ENCODE results near the gene PKP4. TPM values are rescaled to one million over a fixed set of nuclear protein-coding genes. Genes with fewer than 3 reads are reported as not detected.

Gene PKP4
- polyA plus RNA-seq, 5 donors: 81.1 to 135 (median 110) TPM

DNA sequence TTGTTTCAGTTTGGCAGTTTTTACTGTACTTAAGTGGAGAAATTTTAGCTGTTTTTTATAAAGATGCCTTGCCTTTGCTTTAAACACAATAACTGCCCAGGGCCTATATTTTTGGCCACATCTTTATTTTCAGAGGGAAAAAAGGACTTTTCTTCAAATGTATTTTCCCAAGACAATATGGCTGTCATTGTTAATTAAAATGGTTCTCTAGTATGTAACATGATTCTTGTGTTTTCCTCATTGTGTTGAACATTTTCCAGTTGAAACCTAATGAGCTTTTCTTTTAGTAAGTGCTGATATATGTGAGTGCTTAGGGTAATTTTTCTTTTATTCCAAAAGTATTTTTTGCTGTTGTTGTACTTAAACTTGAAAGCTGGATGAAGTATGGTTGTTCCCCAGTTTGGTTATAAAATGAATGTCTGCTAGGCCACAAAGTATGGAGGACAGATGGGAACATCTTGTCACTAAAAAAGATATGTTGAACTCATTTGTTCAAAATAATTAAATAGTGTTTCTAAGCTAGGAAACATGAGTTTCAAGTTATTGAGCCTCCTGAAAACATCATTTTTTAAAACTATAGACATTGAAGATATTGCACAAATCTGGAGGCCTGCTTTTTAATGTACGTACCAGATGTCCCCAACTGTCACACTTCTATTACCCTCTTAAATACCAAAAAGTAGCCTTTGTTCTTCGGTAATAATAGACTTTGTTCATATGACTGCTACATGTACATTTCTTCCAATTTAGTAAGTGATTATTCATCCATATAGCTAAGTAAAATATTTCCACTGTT lies 190.9 kb downstream of the PKP4 start:
- no peak for DNase-seq

DNA sequence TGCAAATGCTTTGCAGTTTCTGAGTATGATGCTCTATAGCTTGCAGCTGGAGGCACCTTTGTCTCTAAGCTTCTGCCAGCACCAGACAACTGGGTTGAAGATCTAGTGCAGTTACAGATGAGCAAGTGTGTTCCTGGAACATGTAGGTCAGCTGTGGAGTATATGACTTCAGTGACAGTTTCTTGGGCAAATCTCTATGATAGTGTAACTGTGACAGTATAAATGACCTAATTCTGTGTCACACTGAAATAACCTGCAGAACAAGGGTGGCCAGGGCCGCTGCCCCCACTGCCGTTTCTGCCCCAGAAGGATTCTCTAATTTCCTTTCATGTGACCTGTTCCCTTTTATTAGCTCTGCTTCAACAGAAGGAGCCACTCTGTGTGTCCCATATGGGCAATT lies 193.1 kb downstream of the PKP4 start:
- DNase-seq: no peak

DNA sequence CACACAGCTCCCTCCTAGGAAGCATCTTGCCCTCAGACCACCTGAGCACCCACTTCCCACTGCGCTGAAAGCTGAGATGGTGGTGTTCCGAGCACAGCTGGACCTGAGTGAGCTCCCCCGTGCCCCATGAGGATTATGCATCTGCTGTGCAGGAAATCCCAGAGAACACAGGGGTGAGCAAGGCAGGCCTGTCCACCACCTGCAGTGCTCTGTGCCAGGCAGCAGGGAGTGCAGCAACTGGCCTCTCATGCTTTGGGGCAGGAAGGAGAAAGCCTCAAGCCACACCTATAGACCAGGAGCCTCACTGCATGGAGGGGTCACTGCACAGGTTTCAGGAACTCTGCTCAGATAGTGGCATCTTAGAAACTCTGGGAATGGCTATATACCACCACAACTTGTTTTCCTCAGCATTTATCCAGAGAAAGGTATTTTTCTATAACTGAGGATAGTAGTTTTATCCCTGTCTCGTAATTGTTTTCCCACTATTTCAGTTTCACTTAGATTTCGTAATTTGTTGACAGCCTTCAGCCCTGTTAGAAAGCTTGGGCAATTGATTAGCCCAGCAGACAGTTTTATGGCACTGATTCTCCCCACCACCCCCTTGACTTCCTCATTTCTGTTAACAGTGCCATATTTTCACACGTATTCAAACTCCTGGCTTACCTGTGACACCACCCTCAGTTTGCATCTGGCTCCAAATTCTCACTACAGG lies 194.1 kb downstream of the PKP4 start:
- DNase-seq: no peak

DNA sequence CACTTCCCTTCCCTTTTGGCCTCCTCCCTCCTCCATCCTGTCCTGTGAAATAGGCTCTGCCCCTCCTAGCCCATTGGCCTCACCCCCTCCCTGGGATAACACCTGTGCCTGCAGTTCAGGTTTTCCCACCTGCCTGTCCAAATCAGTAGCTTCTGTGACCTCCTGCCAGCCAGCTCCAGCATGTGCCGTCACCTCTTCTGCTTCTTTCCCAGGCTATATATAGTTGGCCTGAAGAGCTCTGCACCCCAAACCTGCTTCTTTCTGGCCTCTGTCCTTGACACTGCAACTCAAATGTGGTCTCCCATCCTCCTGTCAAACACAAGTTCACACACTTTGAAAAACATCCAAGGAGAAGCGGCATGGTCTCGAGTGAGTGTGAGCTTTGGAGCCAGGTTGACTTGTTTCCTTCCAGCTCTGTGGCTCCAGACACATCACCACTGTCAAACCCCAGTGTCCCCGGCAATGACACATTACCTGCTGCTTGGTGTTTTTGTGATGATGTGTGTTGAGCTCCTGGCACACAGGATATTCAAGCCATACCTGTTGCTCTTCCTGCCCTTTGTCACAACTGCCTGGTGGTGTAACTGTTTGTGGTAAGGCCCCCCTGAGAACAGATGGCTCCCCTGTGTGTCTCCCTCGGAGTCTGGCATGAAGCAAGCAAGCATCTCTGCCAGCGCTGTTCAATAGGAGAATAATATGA lies 194.8 kb downstream of the PKP4 start:
- DNase-seq: no peak

DNA sequence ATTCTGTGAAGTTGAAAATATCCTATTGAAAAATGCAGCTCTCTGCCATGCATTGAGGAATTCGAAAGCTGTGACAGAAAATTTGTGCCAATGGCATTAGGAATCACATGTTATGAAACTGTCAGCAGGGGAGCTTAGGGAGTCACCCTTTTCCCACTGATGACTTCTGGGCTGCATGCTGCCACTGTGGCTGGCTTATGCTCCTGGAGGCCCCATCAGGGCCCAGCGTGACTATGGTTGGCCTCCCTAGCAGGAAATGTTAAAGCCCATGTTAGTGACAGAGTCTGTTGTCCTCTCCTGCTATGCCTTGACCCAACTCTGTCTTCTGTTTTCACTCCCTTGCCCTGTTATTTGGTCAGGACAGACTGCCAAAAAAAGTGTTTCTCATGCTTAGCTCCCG lies 198.9 kb downstream of the PKP4 start:
- DNase-seq: no peak

DNA sequence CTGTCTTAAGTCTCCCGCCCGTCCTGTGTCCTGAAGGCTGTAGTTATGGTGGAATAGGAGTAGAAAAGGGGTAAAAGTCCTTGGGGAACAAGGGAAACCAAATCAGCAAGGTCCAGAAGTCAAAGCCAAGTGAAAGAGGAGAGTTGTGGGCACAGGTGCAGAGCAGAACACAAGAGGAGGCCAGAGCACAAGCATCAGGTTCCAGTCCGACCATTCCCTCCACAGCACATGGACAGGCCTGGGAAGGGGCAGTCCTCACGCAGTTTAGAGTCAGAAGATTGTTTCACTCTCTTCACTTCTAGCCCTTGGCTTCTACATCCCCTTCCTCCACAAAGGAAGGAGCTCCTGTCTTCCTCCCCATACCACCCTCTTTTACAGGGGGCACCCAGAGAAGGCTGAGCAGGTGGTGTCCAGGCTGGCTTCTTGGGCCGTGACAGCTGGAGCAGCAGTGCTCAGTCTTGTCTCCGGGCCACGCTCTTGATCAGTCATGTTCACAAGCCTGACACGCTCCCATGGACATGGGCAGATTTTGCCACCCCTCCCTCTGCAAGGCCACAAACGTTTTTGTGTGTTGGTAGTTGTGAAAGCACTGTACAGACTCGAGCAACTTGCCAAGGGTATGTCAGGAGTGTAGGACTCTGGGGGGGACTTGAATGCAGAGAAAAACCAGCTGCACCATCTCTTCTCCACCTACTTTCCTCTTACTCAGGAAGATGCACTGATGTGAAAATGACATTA lies 199.9 kb downstream of the PKP4 start:
- peak; percentile 59 to 60 for DNase-seq

DNA sequence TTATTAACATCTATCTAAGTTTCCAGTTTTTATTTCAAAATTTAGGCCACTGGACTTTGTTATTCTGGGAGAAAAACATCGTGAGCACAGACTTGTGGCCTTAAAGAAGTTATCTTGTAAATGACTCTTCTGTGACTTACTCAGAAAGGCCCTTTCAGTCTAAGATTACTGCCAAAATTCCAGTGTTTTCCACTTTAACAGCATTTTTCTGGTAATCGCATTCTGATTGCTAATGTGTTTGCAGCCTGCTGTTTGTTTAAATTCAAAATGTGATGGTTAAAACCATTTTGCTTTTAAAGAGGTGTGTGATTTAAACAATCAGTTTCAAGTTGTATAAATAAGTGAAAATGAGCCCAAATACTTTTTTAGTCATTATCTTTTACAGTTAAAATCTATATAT lies 201.6 kb downstream of the PKP4 start:
- peak; percentile 49 to 68 for DNase-seq

DNA sequence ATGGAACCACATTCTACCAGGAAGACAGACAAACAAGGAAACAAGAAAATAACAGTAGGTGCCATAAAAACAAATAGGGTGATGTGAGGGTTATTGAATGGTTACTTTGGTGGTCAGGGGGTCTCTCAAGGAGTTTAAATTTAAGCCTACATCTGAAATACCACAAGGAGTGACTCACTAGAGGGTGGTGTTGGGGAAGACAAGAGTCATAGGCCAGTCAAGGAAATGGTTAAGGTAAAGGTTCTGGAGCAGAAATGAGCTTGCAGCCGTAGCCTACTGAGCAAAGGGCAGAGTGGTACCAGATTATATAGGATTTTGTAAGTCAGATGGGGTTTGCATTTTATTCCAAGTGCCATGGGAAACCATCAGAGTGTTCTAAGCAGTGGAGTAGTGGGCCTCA lies 202.7 kb downstream of the PKP4 start:
- no peak for DNase-seq

DNA sequence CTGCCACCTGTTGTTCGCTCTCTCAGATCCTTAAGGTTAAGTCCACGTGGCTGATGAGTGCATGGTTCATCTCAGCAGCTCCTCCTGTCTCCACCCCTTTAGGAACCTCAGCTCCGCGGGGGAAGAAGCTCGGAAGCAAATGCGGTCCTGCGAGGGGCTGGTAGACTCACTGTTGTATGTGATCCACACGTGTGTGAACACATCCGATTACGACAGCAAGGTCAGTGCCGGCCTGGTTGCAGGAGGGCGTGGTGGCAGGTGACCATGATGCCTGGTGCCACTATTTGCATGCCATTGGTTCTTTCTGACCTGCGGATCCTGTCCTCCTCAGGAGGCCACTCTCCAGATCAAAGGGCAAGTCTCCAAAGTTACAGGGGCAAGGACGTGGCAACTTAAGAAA lies 204.5 kb downstream of the PKP4 start:
- DNase-seq: no peak

DNA sequence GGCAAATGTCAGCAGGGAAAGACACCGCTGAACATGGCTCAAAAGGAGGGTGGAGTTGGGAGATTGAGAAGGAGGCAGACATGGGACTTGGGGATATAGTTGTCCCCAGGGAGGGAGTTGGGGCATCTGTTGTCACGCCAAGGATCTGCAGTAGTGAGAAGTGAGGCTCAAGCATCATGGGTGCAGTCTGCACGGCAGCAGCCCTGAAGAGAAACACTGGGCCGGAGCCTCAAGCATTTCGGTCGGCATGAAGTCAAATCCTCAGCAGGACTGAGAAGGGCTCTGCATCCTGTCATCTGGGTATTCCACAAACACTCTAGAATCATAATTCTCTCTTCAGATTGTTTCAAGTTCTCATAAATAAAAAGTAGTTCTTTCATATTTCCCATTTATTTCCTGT lies 205.7 kb downstream of the PKP4 start:
- no peak for DNase-seq

DNA sequence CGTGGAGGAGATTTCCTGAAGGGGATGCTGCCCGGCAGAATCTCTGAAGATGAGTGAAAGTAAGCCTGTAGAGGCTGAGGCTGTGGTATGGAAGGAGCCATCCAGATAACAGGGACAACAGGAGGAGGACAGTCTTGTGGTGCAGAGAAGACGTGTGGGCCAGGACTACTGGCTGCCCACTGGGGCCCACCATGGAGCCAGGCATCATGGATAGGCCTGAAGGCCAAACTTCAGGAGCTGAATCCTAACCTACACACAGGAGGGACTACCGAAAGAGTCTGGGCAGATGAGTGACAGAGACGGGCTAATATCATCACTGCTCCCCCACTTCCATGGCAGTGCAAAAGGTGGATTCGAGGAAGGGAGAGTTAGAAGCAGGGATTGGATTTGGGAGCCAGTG lies 207.0 kb downstream of the PKP4 start:
- DNase-seq: no peak

DNA sequence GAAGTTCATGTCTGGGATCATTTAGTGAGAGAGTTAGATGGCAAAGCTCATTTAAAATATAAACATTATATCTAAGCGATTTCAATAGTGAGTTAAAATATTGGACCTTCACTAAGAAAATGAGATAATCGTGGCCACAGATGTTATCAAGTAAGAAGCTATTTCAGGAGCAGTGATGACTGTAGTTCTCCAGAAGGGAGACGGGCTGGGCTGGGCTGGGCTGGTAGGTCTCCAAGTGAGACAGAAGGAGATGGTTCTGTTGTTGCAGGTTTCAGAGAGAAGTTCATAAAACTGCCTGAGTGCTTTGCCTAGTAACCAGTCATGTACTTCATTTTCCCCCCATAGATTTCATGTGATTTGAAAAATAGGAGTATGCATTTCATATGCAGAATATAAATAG lies 208.2 kb downstream of the PKP4 start:
- DNase-seq: no peak

DNA sequence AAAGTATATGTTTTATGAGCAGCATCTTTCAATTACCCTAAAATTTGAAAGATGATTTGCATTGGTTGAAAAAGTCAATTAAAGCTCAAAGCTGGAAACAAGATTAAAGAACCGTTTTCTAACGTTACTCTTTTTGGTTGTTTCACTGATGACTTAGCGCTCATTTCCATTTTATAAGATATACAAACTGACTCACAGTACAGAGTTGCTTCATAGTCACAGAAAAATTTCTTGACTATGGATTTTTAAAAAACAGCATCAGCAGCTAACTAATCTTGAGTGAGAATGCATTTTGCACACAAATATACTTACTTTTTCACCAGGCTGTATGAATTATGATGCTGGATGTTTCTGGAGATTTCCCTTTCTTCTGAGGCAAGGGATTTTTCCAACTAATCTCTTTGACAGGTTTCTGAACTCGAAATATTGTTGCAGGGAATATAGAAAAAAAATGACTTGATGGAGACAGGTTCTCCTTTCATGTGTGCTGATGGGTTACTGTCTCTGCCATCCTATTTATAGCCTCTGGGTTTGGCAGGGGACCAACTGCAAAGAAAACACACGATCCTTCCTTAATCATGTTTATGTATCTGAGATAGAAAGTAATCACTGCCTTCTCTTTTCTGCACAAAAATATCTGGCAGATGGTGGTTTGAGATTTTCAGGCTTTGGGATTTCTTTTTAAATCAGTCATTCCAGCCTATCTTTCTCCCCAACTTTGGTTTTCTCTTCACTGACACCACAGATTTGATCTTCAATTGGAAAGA lies 209.0 kb downstream of the PKP4 start:
- no peak for DNase-seq

DNA sequence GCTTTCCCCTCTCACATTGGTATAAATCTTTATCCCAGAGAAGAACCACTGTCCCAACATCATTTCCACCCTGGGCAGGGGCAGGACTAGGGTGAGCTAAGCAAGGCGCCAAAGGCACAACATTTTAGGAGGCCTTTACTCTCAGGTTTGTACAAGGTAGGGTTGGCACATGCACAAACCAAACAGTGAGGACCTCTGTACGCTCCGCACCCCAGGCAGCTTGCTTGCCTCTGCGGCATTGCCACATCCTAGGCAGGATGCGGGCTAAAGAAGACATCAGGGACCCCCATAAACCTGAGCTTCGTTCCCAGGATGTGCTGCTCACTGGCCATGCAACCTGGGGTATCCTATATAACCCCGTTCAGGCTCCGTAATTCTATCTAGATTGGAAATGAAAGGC lies 210.2 kb downstream of the PKP4 start:
- no peak for DNase-seq

DNA sequence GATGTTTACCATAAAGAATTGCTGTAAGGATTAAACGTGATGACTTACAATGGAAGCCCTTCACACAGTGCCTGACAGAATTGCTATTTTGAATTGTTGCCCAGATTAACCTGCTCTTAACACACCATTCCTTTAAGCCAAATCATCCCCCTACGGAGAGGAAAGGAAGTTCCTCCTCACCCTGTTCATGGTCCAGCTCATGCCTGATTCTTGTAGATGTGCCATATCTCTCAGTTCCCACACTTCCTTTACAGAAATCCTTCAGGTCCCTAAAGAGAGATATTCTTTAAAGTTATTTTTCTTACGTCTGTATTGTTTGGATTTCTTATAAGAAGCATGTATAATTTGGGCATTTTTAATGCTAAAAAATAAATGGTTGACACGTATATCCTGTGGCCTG lies 210.8 kb downstream of the PKP4 start:
- no peak for DNase-seq

DNA sequence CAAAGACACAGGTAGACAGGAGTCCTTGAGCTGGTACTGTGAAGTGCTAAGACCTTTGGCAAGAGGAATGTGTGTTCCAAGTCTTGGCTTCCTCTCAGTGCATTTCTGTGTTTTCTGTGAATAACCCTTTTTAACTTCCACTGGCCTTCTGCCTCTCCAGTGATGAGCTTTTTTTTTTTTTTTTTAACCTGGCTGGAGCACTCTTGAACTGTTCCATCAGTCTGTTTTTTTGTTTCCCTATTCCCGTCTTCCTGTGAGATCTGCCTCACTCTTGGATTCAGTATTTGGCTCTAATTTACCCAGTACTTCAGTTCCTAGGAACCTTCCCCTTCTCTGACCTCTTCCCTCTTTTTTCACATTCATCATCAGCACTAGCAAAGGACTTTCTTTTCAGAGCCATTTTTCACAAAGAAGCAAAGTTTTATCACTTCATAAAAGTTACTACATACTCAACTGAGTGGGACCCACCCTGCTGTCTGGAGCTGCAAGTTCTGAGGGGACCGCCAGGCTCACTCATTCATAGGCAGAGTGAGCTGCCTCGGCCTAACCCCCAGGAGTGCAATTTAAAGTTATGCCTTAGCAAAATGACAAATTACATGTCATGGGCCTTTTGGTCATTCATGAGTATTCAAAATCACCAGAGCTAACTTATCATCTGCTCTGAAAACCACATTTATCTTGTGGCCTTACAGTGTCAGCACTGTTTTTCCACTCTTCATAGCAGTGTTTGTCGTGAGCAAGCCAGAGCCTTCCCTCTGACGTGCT lies 211.4 kb downstream of the PKP4 start:
- DNase-seq: no peak

DNA sequence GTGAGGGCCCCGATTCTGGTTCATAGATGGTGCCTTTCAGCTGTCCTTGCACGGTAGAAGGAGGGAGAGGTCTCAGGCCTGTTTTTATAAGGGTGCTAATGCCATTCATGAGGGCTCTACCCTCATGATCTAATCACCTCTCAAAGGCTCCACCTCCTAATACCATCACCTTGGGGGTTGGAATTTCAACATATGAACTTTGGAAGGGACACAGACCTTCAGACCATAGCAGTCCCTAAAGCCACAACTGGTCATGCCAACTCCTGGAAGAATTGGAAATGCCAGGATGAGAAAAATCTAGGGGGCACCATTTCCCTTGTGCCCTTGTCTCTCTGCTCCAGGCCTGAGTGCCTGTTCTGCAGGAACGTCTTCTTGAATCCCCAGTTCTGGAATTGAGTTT lies 213.5 kb downstream of the PKP4 start:
- DNase-seq: no peak

DNA sequence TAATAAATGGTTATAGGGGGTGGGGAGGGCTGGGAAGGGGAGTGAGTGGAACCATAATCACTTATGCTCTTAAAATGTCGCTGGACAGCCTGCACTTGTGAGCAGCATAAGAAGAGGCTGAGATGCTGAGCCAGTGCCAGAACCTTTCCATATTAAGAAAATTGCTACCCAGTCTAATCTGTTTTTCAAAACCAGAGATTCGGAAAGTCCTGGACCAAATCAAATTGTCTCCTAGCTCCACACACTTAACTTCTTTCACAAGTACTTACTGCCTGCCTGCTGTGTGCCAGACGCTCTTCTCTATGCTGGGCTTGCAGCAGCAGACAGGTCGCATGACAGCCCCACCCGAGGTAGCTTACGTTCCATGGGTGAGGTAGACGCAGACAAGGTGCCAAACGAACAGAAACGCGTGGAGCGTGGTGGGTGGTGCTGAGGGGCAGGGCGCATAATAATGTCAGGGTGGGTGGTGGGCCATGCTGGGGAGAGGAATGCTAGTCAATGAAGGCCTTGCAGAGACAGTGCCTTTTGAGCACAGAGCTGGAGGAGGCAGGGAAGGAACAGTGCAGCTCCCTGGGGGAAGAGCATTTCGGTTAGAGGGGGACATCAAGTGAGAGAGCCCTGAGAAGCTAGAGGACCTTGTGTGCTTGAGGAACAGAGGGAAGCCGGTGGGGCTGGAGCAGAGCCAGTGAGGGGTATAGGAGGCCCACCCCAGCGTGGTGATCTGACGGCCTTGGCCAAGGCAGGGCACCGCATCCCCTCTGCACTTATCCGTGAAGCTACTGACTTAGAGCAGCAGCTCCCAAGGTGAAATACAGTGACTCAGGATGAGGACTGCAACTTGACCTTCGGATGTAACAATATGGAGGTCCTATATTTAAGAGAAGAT lies 214.9 kb downstream of the PKP4 start:
- DNase-seq: no peak

DNA sequence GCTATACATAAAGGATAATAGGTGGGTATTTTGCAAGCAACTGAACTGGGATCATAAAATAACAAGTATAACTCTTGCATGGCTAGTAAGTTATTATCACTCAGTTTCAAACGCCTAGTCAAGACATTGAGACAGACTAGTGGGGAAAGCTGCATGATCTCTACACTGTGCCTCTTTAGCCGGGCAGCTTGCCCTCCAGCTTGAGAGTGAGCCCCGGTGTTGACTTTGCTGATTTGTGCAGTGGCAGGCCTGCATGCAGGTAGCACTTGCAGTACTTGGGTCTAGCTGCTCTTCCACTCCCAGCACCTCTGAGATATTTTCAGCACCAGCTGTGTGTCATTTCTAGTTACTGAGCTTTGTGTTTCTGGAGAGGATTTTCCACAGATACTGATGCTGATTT lies 219.5 kb downstream of the PKP4 start:
- no peak for DNase-seq

DNA sequence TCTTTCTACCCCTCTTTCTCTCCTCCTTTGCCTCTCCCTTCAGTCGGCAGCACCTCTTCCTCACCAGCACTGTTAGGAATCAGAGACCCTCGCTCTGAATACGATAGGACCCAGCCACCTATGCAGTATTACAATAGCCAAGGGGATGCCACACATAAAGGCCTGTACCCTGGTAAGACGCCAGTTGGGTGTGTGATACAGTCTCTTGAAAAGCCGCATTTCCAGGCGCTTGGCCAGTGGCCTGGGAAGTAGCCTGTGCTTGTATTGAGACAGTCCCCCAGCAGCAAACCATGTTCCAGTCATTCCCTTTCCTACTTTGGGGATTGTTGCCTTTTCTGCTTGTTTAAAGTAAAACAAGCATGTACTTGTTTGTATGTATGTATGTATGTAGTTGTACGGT lies 219.9 kb downstream of the PKP4 start:
- no peak for DNase-seq

All from right lung (tissue), 5 donors.